Astrocyte of the hippocampus (primary cell): ENCODE measurements around the gene METAP2.
A peak's percentile ranks its signal among the peaks of the same experiment; 100 is the strongest.
"Not testable (repeated sequence)": the region's sequence is repeated elsewhere in the genome, so short reads cannot be mapped to it uniquely, and the experiment has no call there.

ENCODE experiments used
- DNase-seq: peaks from one replicate; pipeline ENCODE4 v3.0.0; 2011; ENCODE audit warnings: low read depth, low spot score

Gene METAP2

GRCh38 chr12:95462551-95462950, 11.4 kb upstream of the METAP2 start:
- DNase-seq, result no peak

- no peak for DNase-seq
Observed at GRCh38 chr12:95463050-95463449, 10.9 kb upstream of the METAP2 start.

GRCh38 chr12:95463776-95464175, 10.2 kb upstream of the METAP2 start:
- DNase-seq, result not testable (repeated sequence)

GRCh38 chr12:95465275-95465674, 8.7 kb upstream of the METAP2 start:
- DNase-seq, result no peak

GRCh38 chr12:95470300-95470699, 3.7 kb upstream of the METAP2 start:
- DNase-seq, result no peak

GRCh38 chr12:95473231-95473883, 595 bp upstream of the METAP2 start:
- DNase-seq, result peak; percentile 54

- peak; percentile 42 for DNase-seq
Observed at GRCh38 chr12:95474660-95474958, 657 bp downstream of the METAP2 start.

GRCh38 chr12:95480230-95480629, 6.3 kb downstream of the METAP2 start:
- peak; percentile 62 for DNase-seq

- DNase-seq, result no peak
Observed at GRCh38 chr12:95481072-95481471, 7.1 kb downstream of the METAP2 start.

GRCh38 chr12:95481888-95482287, 7.9 kb downstream of the METAP2 start:
- no peak for DNase-seq

- DNase-seq, result not testable (repeated sequence)
Observed at GRCh38 chr12:95482564-95482963, 8.6 kb downstream of the METAP2 start.

- peak; percentile 39 for DNase-seq
Observed at GRCh38 chr12:95484524-95484923, 10.6 kb downstream of the METAP2 start.

- no peak for DNase-seq
Observed at GRCh38 chr12:95487024-95487423, 13.1 kb downstream of the METAP2 start.

GRCh38 chr12:95492462-95492861, 18.5 kb downstream of the METAP2 start:
- DNase-seq, result no peak

GRCh38 chr12:95494888-95495287, 20.9 kb downstream of the METAP2 start:
- DNase-seq, result no peak

- no peak for DNase-seq
Observed at GRCh38 chr12:95495433-95495832, 21.5 kb downstream of the METAP2 start.

GRCh38 chr12:95497031-95497430, 23.1 kb downstream of the METAP2 start:
- no peak for DNase-seq

GRCh38 chr12:95498968-95499367, 25.0 kb downstream of the METAP2 start:
- no peak for DNase-seq

- DNase-seq, result no peak
Observed at GRCh38 chr12:95499772-95500171, 25.8 kb downstream of the METAP2 start.

- DNase-seq, result no peak
Observed at GRCh38 chr12:95504140-95504539, 30.2 kb downstream of the METAP2 start.

- no peak for DNase-seq
Observed at GRCh38 chr12:95505039-95505438, 31.1 kb downstream of the METAP2 start.

GRCh38 chr12:95506707-95507523, 33.0 kb downstream of the METAP2 start:
- DNase-seq, result no peak

- DNase-seq, result no peak
Observed at GRCh38 chr12:95509300-95509699, 35.3 kb downstream of the METAP2 start.
